HL-60 (cell line): ENCODE measurements around the gene RASAL3.

Source experiments
- GABPA ChIP-seq: IDR thresholded peaks from 2 replicates; pipeline ENCODE4 v1.6.1; 2012; ENCODE audit warnings: low read depth
- POLR2AphosphoS5 ChIP-seq: IDR thresholded peaks from 2 replicates; pipeline ENCODE4 v1.6.1; 2012; ENCODE audit warnings: low read depth
- TF ChIP-seq, protein P1 (sequence below): IDR thresholded peaks from one replicate; pipeline ENCODE4 v1.5.1; 2011; ENCODE audit warnings: low read length, control low read depth, inconsistent platforms; ENCODE audit not compliant: insufficient read depth
- TF ChIP-seq, protein P2 (sequence below): IDR thresholded peaks from 2 replicates; pipeline ENCODE4 v1.6.1; 2012; ENCODE audit warnings: low read depth; ENCODE audit not compliant: insufficient replicate concordance

DNA sequence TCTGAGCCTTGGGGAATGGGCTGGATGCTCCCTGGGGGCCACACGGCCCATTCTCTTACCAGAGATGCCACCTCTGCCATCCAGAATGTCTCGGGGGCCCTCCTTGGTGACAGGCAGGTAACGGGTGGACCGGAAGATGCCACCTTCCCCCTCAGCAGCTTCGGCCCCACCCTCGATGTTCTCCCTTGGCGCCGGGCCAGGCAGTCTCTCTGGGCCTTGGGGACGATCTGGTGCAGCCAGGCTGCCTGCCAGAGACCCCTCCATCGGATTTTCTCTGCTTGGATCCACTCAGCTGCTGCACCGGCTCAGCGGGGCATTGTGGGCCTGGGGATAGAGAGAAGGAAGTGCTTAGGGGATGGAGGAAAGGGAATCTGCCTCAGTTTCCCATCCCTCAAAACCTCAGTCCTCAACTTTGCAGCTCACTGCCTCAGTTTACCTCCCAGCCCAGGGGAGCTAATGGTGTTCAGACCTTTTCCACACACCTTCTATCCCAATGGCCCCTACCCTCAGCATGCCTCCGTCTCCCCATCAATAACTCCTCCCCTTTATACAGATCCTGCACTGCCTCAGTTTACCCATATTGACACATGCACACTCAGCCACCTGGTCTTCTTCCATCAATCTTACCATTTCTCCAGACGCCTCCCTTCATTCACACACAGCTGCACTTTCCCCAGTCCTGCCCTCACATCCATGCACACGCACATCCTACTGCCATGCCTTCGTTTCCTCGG is 16.1 kb downstream of the RASAL3 start:
- TF ChIP-seq, protein P1, sequence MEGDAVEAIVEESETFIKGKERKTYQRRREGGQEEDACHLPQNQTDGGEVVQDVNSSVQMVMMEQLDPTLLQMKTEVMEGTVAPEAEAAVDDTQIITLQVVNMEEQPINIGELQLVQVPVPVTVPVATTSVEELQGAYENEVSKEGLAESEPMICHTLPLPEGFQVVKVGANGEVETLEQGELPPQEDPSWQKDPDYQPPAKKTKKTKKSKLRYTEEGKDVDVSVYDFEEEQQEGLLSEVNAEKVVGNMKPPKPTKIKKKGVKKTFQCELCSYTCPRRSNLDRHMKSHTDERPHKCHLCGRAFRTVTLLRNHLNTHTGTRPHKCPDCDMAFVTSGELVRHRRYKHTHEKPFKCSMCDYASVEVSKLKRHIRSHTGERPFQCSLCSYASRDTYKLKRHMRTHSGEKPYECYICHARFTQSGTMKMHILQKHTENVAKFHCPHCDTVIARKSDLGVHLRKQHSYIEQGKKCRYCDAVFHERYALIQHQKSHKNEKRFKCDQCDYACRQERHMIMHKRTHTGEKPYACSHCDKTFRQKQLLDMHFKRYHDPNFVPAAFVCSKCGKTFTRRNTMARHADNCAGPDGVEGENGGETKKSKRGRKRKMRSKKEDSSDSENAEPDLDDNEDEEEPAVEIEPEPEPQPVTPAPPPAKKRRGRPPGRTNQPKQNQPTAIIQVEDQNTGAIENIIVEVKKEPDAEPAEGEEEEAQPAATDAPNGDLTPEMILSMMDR, result no peak
- TF ChIP-seq, protein P2, sequence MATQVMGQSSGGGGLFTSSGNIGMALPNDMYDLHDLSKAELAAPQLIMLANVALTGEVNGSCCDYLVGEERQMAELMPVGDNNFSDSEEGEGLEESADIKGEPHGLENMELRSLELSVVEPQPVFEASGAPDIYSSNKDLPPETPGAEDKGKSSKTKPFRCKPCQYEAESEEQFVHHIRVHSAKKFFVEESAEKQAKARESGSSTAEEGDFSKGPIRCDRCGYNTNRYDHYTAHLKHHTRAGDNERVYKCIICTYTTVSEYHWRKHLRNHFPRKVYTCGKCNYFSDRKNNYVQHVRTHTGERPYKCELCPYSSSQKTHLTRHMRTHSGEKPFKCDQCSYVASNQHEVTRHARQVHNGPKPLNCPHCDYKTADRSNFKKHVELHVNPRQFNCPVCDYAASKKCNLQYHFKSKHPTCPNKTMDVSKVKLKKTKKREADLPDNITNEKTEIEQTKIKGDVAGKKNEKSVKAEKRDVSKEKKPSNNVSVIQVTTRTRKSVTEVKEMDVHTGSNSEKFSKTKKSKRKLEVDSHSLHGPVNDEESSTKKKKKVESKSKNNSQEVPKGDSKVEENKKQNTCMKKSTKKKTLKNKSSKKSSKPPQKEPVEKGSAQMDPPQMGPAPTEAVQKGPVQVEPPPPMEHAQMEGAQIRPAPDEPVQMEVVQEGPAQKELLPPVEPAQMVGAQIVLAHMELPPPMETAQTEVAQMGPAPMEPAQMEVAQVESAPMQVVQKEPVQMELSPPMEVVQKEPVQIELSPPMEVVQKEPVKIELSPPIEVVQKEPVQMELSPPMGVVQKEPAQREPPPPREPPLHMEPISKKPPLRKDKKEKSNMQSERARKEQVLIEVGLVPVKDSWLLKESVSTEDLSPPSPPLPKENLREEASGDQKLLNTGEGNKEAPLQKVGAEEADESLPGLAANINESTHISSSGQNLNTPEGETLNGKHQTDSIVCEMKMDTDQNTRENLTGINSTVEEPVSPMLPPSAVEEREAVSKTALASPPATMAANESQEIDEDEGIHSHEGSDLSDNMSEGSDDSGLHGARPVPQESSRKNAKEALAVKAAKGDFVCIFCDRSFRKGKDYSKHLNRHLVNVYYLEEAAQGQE, result no peak
- TF ChIP-seq GABPA (no peak), POLR2AphosphoS5 (no peak)
